Transverse colon (tissue), 4 donors: Measurements from ENCODE around the gene SDK1. TPM values are rescaled to one million over a fixed set of nuclear protein-coding genes. Genes with fewer than 3 reads are reported as not detected.
A peak's percentile ranks its signal among the peaks of the same experiment; 100 is the strongest.

Experiments used
- DNase-seq: peaks from one replicate; pipeline ENCODE4 v3.0.0-alpha.2; 2019
- H3K27ac ChIP-seq, 4 donors: fragments of 200-600 bp; sonication (generic); 2 replicates each; pipeline ENCODE4 v1.5.1; 2016 to 2018; ENCODE audit warnings: inconsistent platforms in 4 of 4
- H3K27me3 ChIP-seq: fragments of 200-600 bp; sonication (generic); 2 replicates; pipeline ENCODE4 v1.5.1; 2017; ENCODE audit warnings: inconsistent platforms
- H3K36me3 ChIP-seq, 4 donors: fragments of 200-600 bp; sonication (generic); 2 replicates each; pipeline ENCODE4 v1.5.1; 2017 to 2019; ENCODE audit warnings: inconsistent platforms in 4 of 4
- H3K4me1 ChIP-seq, 4 donors: fragments of 200-600 bp; sonication (generic); 2 replicates each; pipeline ENCODE4 v1.5.1; 2017 to 2020; ENCODE audit warnings: inconsistent platforms in 4 of 4
- H3K4me3 ChIP-seq, 4 donors: fragments of 200-600 bp; sonication (generic); 1 replicate in 1 of 4; 2 replicates in 3 of 4; pipeline versions ENCODE4 v1.5.1 to v1.6.1; 2017 to 2019; ENCODE audit warnings: inconsistent platforms in 4 of 4
- H3K9me3 ChIP-seq, 2 donors: fragments of 200-600 bp; sonication (generic); 2 replicates each; pipeline ENCODE4 v1.5.1; 2017 to 2019; ENCODE audit warnings: inconsistent platforms in 2 of 2
- CTCF ChIP-seq, 5 experiments: fragments of 200-600 bp in 3 of 5; fragments of 450-650 bp in 2 of 5; sonication (generic) in 3 of 5; IDR thresholded peaks; 1 replicate in 2 of 5; 2 replicates in 3 of 5; pipeline ENCODE4 v1.5.1; 2016 to 2017; ENCODE audit warnings: antibody characterized with exemption in 5 of 5, inconsistent platforms in 3 of 5, mild to moderate bottlenecking in 2 of 5, moderate library complexity in 1 of 5
- EP300 ChIP-seq: sonication (generic); formaldehyde crosslinking; IDR thresholded peaks from one replicate; pipeline ENCODE4 v1.6.1; 2017; ENCODE audit warnings: antibody characterized with exemption, low read depth
- POLR2A ChIP-seq: fragments of 450-650 bp; IDR thresholded peaks from one replicate; pipeline ENCODE4 v1.6.1; 2016; ENCODE audit warnings: antibody characterized with exemption, mild to moderate bottlenecking, moderate library complexity
- POLR2AphosphoS5 ChIP-seq, 3 donors: sonication (generic); formaldehyde crosslinking; IDR thresholded peaks; one replicate each; pipeline ENCODE4 v1.6.1; 2016; ENCODE audit warnings: antibody characterized with exemption in 3 of 3
- whole genome bisulfite sequencing, 2 donors: methylation state at CpG; one replicate each; pipeline ENCODE4 v1.1.5; 2018; ENCODE audit warnings: low coverage in 1 of 2; 5-methylcytosine and 5-hydroxymethylcytosine counted together
- in situ Hi-C, 4 donors: fragments of 200-750 bp; cut with MboI; loops; one replicate each; pipeline versions ENCODE4 v1.15.0 to v1.15.1; 2017; ENCODE audit warnings: low sequenced_read_pairs in 3 of 4, low pct_ligation_motif_present in 1 of 4, low pct_unique_long_range_greater_than_20kb in 1 of 4
- intact Hi-C: fragments of 100-400 bp; cut with DNase I; formaldehyde crosslinking; loops from one replicate; pipeline ENCODE4 v1.15.1; 2023; ENCODE audit warnings: low total_unique reads
- total RNA-seq, 4 donors: library from RNA; depleted of rRNA; stranded (reverse); fragments of >200 nt; gene quantifications; one replicate each; pipeline ENCODE4 v1.1.0, GENCODE V29; 2016

Gene SDK1
- total RNA-seq, 4 donors from 2014 or later, result 4.0 to 8.6 (median 5.4) TPM

DNA sequence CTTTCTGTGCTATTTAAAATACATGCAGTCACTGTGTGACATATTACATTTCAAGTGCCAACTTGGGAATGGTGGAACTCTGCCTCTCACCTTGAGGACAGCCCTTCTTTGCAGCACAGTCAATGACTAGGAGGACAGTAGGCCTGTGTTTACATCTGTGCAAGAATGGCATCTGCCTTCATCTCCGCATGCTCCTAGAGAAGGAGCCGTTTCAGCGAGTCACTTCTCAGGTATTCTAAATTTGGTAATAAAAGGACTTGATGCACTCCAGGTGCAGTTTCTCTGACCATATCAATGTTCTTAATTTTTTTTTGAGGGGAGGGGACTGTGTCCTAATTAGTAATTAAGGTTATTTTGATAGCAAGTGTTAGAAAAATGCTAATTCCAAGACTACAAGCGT, 128.9 kb downstream of the SDK1 start:
- Histone ChIP-seq H3K9me3 (no peaks in the 10 kb centered on the region), H3K4me3 (no peak overlapping the region), H3K27ac (no peak overlapping the region), H3K36me3 (no peaks in the 10 kb centered on the region), H3K4me1 (no peaks in the 10 kb centered on the region), H3K27me3 (no peaks in the 10 kb centered on the region)
- TF ChIP-seq CTCF (IDR thresholded peaks at IDR 0.05), result no peak
- no peak for TF ChIP-seq POLR2AphosphoS5 (IDR thresholded peaks at IDR 0.05)
- no peak for TF ChIP-seq EP300
- TF ChIP-seq POLR2A, result no peak
- in situ Hi-C loops, result no loop called here
- 70 to 97% methylated on average over 4 of the region's 4 CpGs for WGBS, 2 donors
- intact Hi-C loops, result no loop called here
- no peak for DNase-seq

DNA sequence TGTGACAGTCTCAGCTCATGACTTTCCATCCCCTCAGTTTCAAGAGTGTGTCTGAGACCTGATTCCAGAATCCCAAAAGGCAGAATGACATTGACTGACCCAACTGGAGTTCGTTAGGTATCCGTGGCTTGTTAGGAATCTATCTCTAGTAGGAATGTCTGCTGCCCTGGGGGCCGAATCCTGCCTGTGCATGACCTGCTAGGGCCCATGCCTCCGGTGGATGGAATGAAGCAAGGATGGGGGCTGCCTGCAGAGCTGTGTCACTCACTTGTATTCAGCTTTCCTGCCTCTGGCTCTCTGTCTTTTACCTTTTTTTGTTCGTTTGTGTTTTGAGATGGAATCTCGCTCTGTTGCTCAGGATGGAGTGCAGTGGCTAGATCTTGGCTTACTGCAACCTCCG, 129.5 kb downstream of the SDK1 start:
- no peak overlapping the region for H3K27ac ChIP-seq
- in situ Hi-C loops (no loop called here), intact Hi-C loops (no loop called here)
- H3K36me3 ChIP-seq, result no peaks in the 10 kb centered on the region
- 88% methylated on average over 4 to 7 of the region's 7 CpGs for WGBS, 2 donors
- H3K27me3 ChIP-seq, result no peaks in the 10 kb centered on the region
- no peak overlapping the region for H3K4me3 ChIP-seq
- no peaks in the 10 kb centered on the region for H3K4me1 ChIP-seq
- no peaks in the 10 kb centered on the region for H3K9me3 ChIP-seq
- no peak for TF ChIP-seq POLR2AphosphoS5 (IDR thresholded peaks at IDR 0.05)
- no peak for TF ChIP-seq EP300
- TF ChIP-seq POLR2A, result no peak
- no peak for TF ChIP-seq CTCF (IDR thresholded peaks at IDR 0.05)
- no peak for DNase-seq

GRCh38 chr7:3431306-3431705, 130.3 kb downstream of the SDK1 start:
- intact Hi-C loops (no loop called here), in situ Hi-C loops (no loop called here)
- DNase-seq, result no peak
- TF ChIP-seq EP300 (no peak), POLR2A (no peak), CTCF (IDR thresholded peaks at IDR 0.05) (no peak), POLR2AphosphoS5 (IDR thresholded peaks at IDR 0.05) (no peak)
- Histone ChIP-seq H3K27me3 (no peaks in the 10 kb centered on the region), H3K9me3 (no peaks in the 10 kb centered on the region), H3K4me3 (no peak overlapping the region), H3K27ac (no peak overlapping the region), H3K36me3 (no peaks in the 10 kb centered on the region), H3K4me1 (no peaks in the 10 kb centered on the region)
- WGBS, 2 donors, result 74 to 92% methylated on average over 1 of the region's 1 CpG

DNA sequence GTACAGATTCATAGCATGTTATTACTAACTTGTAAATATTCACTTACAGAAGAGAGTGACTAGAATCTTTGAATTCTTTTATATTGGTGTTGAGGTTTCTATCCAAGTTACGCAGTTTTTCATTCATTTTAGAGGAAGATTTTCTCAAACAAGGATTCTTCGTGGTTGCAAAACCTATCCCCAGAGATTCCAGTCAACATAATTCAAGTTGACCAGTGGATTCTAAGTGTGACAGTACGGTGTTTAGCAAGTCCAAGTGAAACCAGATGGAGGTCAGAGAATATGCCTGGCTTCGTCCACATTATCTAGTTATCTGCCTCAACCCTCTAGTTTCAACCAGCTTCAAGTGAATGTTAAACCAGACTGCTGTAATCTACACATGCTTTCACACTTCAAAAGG, 131.9 kb downstream of the SDK1 start:
- intact Hi-C loops, result no loop called here

More for the DNA sequence above, 131.9 kb downstream of the SDK1 start:
- H3K9me3 ChIP-seq, result no peaks in the 10 kb centered on the region
- in situ Hi-C loops, result no loop called here
- WGBS, 2 donors, result 86 to 89% methylated on average over 4 of the region's 4 CpGs
- no peaks in the 10 kb centered on the region for H3K36me3 ChIP-seq
- no peaks in the 10 kb centered on the region for H3K4me1 ChIP-seq
- no peak for DNase-seq
- no peaks in the 10 kb centered on the region for H3K27me3 ChIP-seq
- TF ChIP-seq EP300 (no peak), POLR2A (no peak), CTCF (IDR thresholded peaks at IDR 0.05) (no peak), POLR2AphosphoS5 (IDR thresholded peaks at IDR 0.05) (peak in 1 of 3 donors; percentile 20)
- no peak overlapping the region for H3K27ac ChIP-seq
- no peak overlapping the region for H3K4me3 ChIP-seq
